LoVo (cell line): Measurements from ENCODE around the gene CREBBP.

ENCODE experiments used
- DNase-seq: peaks from one replicate; pipeline ENCODE4 v3.0.0-alpha.2; 2016; ENCODE audit warnings: low spot score

The CREBBP gene

DNA sequence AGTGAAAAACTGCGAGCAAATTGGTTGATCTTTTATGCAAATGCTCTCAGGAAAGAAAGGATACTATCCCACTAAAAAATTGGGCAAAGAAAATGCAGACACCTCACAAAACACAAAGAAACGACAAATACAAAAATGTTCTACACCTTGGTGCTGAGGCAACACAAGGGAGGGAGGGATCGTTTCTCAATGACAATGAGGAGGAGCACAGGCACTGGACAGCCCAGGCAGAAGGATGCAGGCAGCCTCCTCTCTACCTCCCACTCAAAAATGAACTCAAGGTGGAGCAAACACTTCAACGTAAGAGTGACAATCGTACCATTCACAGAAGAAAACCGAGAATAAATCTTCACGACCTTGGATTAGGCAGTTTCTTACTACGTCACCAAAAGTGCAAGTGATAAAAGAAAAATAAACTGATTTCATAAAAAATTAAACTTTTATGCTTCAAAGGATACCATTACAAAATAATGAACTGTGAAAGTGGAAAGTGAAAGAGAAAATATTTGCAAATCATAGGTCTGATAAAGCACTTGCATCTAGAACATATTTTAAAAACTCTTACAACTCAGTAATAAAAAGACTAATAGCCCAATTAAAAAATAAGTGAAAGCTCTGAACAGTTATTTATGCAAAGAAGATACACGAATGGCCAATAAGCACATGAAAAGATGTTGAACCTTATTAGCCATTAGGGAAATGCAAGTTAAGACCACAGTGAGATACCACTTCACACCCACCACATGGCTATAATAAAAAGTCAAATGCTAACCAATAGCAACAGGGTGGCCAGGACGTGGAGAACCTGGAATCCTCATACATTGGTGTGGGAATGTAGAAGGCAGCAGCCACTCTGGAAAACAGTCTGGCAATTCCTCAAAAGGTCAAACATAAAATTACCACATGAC is 82.4 kb downstream of the CREBBP start:
- no peak for DNase-seq

DNA sequence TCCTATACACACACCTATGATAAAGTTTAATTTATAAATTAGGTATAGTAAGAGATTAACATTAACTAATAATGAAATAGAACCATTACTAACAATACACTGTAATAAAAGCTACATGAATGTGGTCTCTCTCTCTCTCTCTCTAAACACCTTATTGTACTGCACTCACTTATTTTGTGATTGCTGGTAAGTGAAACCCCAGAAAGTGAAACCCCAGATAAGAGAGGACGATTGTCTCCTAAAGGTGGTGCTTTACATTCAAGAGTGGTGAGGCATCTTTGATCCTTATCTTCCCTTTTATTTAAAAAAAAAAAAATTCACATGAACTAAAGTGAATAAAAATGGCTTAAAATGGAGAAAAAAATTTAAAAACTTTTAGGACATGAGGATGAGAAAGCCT is 83.0 kb downstream of the CREBBP start:
- no peak for DNase-seq

DNA sequence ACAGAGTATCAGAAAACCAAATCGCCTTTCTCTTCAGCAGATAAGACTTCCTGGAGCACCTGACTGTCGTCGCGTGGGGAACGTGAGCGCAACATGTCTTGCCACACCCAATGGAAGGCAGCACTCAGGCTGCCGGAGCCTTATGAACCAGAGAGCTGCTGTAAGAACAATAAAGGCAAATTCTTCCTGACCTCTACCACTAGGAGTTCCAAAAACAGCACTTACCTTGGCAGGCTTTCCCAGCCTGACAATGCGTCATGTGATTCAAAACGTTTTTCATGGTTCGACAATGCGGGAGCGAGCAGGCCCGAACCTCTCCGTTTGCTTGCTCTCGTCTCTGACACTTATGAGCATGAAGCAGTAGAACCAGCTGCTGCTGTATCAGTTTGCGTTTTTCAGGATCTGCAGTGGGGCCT is 87.3 kb downstream of the CREBBP start:
- no peak for DNase-seq

DNA sequence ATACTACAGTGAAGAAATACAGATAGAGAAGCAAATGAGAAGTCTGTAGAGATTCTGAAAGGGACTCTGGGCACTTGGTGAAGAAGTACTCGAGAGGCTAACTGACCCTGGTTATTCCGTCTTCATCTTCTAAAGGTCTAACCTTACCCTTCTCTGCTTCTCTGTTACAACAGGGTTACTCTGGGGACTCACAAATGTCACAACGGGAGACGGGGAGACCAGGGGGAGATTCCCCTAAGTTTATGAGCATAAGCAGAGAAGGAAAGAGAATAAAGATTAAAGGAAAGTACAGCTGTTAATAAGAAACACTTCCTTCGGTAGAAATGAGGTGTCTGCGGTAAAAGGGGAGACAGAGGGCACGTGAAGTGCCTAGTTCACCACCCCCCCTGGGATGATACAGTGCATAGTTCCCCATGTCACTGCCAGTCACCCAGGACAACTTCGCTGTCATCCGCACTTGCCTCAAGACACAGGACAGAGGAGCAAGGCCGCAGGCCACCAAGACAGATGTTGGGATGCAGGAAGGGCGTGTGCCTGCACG is 88.0 kb downstream of the CREBBP start:
- DNase-seq = no peak

DNA sequence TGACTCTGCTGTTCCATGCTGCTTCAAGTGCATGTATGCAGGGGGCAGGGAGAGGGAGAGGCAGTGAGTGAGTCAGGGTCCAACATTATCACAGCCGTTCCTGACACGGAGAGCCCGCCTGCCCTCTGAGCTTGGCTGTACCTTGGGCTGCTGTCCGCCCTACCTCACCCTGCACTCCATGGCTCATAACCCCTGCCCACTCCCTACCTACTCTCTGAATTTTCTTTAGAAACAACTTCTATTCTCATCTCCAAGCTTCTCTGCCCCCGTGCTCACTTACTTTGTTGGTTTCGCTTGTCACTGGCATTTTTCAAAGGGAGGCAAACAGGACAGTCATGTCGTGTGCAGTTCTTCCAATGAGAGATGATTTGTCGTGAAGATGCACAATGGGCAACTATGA is 88.8 kb downstream of the CREBBP start:
- no peak for DNase-seq

DNA sequence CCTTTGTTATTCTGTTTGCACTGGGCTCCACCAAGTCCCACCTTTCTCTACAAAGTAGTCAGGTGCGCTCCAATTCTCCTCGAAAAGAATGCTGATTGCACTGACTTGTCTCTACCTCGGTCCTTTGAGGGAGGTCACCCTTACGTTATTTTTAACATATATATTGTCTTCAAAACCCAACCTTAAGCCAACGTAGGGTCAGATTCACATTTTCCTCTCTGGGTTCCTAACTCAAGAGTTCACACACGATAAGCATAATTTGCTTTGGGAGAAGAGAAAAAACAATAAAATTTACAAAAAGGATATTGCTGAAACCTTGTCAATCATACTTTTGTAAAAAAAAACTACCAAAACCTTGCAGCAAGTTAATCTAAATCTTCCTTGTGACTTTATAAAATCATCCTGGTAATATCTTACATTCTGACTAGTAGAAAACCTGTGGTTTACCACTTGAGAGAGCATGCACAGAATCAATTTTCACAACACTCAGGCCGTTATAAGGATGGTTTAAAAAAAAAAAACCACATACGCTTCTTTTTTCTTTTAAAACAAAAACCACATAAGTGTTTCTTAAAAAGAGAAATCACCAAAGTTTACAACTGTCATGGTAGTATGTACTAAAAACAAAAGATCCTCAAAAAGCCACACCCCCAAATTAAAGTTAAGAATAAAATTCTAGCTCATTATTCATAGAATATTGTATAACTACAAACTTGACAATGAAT is 91.0 kb downstream of the CREBBP start:
- DNase-seq = no peak

DNA sequence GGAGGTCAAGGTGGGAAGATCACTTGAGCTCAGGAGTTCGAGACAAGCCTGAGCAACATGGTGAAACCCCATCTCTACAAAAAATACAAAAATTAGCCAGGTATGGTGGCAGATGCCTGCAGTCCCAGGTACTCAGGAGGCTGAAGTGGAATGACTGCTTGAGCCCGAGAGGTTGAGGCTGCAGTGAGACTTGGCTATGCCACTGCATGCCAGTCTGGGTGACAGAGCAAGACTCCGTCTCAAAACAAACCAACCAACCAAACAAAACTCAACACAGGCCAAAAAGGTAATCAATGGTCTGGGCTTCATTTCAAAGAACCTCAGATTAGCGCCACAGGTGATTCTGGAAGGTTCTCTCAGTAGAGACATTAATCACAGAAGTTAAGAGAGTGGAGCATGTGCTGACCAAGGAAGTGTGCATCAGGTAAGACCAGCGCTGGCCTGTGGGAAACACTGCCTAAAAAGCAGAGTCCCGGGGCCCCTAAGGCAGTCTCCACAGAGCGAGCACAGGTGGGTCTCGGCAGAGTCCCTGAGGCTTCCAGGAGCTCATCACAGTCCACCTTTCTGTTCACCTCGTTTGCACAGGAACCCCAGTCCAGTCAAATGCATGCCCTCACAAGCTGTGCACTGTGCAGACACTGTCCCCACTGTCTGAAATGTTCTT is 91.7 kb downstream of the CREBBP start:
- no peak for DNase-seq

DNA sequence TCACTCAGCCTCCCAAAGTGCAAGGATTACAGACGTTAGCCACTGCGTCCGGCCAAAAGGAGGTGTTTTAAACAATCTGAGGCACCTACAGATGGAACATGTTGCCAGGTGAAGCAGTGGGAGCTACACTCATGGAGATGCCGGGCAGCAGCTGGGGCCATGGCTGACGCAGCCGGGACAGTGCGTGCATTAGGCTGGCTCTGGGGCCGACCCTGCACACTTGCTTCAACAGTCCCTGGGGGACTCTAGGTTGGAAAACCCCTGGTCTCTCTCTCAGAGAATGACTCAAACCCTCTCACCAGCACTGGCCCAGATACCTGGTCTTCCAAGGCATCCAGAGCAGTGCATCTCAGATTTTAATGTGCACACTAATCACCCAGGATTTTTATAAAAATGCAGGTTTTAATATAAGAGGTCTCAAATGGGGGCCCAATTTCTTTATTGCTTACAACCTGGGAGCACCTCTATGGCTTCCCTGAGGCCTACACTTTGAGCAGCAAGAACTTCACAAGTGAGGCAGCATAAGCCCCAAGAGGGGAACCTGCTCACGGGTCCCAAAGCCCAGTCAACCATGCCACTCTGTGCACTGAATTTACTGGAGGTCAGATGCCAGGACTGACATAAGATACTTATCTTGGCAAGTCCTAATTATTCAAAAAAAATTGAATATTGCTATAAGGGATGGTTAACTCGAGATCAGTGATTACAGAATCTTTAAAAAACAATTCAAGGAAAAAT is 92.4 kb downstream of the CREBBP start:
- no peak for DNase-seq

DNA sequence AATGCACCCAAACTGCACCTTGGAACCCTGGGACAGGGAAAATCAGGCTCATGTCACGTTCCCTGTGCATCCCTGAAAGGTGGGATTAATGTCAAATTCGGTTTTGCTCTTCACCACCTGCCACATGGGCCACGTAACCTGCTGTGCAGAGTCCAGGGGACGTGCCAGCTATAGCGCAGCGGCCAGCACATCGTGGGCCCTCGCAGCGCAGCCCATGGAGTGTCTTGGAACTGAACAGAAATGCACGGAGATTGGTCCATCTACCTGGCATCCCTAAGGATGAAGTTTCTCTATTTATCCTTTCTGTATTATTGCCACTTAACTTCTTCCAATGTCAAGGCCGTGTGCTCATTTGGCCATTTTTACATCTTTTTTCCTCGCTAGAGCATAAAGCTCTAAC is 95.1 kb downstream of the CREBBP start:
- no peak for DNase-seq

DNA sequence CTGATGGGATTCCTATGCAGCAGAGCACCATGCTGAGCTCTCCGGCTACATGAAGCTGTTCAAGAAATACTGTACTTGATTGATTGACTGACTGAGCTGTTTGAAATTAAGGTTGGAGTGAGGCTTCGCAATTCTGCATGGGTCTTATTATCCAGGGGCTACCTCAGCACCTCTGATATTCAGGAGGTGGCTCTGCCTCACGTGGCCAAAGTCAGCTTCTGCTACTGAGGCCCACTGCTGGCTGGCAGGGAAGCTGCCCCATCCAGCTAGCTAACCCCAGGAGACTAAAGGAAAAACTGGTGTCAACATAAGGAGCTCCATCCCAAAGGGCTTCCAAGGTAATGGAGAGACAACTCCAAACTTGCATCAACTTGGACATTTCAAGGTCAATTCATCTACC is 97.0 kb downstream of the CREBBP start:
- no peak for DNase-seq

DNA sequence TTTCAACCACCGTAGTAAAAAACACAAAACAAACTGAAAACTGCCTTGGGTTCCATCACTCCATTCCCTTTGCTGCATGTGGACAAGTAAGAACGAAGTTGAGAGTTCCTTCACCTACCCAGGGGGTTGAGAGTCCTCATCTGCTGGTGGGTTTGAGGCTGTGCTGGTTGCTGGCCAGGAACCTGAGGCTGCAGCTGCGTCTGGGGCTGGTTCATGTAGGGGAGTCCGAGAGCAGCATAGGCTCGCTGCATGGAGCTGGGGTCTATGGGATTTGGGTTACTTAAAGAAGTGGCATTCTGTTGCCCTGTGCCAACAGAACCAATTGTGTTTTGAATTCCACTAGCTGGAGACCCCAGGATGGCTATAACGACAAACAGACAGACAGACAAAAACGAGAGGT is 97.9 kb downstream of the CREBBP start:
- DNase-seq = no peak

DNA sequence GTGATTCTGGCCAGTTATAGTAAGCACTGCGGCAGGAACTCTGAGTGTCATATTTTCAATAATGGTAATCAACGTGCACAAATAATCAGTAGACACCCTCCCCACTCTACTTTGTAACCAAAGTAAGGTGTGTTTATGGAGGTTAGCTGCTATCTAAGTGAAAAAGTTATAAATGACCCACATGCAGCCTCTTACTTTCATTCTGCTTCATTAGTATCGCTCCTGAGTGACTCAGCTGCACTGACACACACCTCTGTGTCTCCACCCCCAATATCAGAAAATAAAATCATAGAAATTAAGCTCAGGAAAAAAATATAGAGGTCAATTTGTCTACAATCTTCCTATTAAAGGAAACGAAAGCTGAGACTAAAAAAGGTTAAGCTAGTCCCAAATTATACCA is 99.1 kb downstream of the CREBBP start:
- no peak for DNase-seq

DNA sequence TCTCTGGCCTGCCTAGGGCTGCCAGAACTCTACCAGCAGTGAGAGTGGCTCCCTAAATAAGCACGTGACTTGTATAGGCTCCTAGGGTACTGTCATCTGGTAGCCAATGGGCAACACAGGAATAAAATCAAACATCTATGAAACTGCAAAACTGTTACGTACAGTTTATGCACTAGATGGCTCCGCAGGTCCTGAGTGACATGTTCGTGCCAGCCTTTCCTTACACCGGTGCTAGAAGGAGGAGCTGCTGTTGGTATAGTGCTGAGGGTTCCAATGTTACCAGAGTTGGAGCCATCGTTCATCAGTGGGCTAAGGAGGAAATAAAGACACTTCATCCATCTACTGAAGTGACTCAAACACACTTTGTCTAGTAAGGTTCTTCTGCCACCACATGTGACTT is 99.9 kb downstream of the CREBBP start:
- no peak for DNase-seq

DNA sequence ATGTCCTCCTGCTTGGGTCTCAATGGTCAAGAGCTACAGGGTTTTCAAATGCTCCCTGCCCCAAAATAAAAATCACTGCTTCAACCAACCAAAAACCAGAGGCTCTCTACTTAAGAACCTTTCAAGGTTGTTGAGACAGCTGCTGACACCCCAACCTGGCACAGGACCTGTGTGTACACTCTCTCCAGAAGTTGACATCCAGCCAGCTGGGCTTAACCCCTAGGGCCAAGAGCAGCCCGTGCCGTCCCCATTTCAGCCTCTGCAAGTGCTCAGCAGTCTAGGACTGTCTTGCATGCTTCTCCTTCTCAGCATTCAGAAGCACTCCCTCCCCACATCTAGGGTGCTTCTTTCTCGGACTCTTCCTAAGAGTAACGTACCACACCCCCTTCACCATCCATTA is 104.2 kb downstream of the CREBBP start:
- no peak for DNase-seq

DNA sequence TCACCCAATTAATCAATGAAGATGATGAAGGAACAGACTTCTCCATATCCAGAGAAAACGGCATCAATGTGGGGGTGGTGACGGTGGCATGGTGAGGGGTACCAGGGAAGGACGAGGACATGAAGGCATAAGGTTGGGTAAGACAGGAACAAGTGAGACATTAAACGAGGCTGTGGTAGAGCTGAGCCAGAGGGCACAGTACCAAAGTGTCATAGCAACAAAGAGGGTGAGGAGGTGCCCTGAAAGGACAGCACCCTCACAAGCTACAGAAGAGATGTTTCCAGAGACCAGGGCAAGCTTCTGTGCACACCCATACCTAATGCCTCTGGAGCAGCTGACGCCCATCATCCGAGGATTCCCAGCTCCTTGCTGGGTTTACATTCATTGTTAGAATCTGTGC is 105.7 kb downstream of the CREBBP start:
- DNase-seq = no peak

DNA sequence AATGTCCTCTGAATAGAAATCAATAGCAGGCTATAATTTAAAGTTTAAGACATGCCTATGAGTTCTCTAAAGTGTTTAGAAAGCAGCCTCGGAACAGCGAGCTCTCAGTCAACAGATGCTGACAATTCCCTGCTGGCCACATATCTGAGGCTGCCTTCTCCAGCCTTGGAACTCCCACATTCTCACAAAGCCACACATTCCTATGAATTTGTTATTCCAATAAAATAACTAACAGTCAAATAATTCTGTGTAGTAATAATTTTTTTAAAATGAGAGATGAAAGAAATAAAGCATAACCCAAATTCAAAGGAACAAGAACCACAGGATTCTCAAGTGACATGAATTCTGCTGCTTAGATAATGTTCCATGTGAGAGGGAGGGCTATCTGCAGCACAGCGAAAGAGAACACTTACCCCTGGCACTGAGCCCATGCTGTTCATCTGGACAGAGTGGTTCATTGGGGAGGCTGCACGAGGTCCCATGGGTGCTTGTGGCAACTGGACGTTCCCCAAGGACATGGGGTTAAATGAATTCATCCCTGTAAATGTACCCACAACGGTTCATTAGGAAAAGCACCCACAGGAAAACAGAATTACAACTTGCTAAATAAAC is 106.3 kb downstream of the CREBBP start:
- no peak for DNase-seq

DNA sequence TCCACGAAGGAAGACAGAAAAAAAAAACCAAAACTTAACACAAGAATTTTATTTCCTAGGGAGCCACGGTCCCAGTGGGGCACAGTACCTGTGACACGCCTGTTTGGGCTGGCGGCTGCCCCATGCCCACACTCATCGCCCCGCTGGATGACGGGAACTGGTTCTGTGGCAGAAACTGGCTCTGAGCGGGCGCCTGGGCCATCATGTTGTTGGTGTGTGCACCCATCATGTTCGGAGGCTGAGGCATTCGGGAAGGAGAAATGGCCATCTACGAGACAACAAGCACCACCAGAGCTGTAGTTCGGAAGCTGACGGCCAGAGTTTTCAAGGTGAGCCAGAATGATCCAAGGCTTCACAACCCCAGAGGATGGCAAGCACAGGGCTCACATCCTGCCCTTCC is 106.8 kb downstream of the CREBBP start:
- DNase-seq = no peak

DNA sequence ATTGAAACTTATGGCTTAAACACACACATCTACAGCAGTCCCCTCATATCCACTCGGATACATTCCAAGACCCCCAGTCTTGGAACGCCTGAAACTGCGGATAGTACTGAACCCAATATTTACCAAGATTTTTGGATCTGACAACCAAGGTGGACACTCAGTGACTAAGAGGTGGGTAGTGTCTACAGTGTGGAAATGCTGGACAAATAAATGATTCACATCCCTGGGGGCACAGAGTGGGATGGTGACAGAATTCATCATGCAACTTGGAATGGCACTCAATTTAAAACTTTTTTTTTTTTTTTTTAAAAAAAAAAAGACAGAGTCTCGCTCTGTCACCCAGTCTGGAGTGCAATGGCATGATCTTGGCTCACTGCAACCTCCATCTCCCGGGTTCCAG is 109.0 kb downstream of the CREBBP start:
- no peak for DNase-seq

DNA sequence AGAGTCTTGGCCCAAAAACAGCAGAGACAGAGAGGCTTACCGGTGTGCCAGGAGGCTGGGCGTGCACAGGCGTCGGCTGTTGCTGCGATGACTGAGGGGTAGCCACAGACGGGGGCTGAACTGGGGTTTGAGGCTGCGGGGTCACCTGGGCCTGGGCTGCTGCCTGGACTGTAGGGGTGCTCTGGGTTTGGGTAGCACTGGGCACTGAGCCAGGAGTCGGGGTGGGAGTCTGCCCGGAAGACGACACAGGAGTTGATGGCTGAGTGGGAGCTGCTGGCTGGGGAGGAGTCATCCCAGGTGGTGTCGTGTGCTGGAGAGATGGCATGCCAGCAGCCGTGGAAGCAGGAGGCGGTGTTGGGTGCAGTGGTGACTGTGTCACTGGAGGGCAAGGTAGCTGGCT is 110.0 kb downstream of the CREBBP start:
- DNase-seq = no peak

DNA sequence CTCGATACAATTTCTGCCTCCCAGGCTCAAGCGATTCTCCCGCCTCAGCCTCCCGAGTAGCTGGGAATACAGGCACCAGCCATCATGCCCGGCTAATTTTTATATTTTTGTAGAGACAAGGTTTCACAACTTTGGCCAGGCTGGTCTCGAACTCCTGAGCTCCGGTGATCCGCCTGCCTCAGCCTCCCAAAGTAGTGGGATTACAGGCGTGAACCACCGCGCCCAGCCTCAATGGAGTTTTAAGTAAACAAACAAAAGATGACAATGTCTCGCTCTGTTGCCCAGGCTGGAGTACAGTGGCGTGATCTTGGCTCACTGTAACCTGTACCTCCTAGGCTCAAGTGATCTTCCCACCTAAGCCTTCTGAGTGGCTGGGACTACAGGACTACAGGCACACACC is 110.6 kb downstream of the CREBBP start:
- DNase-seq = no peak

DNA sequence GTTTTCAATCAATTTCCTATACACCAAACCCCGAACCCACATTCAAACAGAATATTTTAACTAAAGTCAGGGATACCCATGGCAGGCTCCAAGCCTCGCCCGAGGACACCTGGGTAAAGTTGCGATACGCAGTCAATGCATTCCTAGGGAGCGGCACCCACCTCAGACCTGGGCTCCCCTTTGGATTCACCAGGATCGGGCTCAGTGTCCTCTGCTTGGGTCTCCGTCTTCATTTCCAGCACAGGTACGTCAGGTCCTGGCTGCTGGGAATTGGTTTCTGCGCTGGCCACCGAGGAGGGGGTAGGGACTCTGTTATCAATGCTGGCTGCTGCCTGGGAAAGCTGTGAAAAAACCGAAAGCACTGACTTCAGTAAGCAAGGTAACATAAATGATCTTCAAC is 111.5 kb downstream of the CREBBP start:
- no peak for DNase-seq
